H1 (cell line): ENCODE data around the gene CDK5RAP3. TPM values are rescaled to one million over a fixed set of nuclear protein-coding genes. Genes with fewer than 3 reads are reported as not detected.
"Not testable (repeated sequence)": the region's sequence is repeated elsewhere in the genome, so short reads cannot be mapped to it uniquely, and the experiment has no call there.

Source experiments
- CTCF ChIA-PET: fragments of 300-600 bp; sonication (Branson Sonifier 250); formaldehyde crosslinking; loops from one replicate; lab custom pipeline; 2021; ENCODE audit not compliant: partially characterized antibody; lab: Charles Lee
- POLR2A ChIA-PET: fragments of 300-600 bp; sonication (Branson Sonifier 250); formaldehyde crosslinking; loops from one replicate; lab custom pipeline; 2021; ENCODE audit warnings: inconsistent platforms; ENCODE audit not compliant: partially characterized antibody; lab: Charles Lee
- DNase-seq, 2 experiments: peaks; one replicate each; pipeline versions ENCODE4 v3.0.0 to v3.0.0-alpha.2; 2010 to 2022; ENCODE audit warnings: low spot score in 2 of 2, low read depth in 1 of 2, mixed read lengths in 1 of 2
- FAIRE-seq: peaks from 2 replicates; lab custom pipeline; 2011; peaks lifted over from hg19 to GRCh38; lab: Jason Lieb, UNC
- H2AFZ ChIP-seq: 2 replicates; pipeline ENCODE4 v1.8.1; 2012; ENCODE audit warnings: low read length, inconsistent platforms
- H2AK5ac ChIP-seq: 2 replicates; pipeline ENCODE4 v1.6.1; 2013; ENCODE audit warnings: low read depth, low read length
- H2BK120ac ChIP-seq: replicated peaks from 2 replicates; pipeline ENCODE3; 2013; ENCODE audit warnings: low read depth, low read length, inconsistent platforms
- H2BK12ac ChIP-seq: 2 replicates; pipeline ENCODE4 v1.6.1; 2013; ENCODE audit warnings: low read depth, low read length
- H2BK15ac ChIP-seq: 2 replicates; pipeline ENCODE4 v1.6.1; 2013; ENCODE audit warnings: low read length
- H2BK20ac ChIP-seq: 2 replicates; pipeline ENCODE4 v1.6.1; 2013; ENCODE audit warnings: low read length
- H2BK5ac ChIP-seq: 2 replicates; pipeline ENCODE4 v1.6.1; 2013; ENCODE audit warnings: low read depth, low read length
- H3K14ac ChIP-seq: 2 replicates; pipeline ENCODE4 v1.6.1; 2013; ENCODE audit warnings: inconsistent platforms; ENCODE audit not compliant: insufficient read length
- H3K18ac ChIP-seq: 2 replicates; pipeline ENCODE4 v1.6.1; 2013; ENCODE audit warnings: low read length; ENCODE audit errors: extremely low read depth
- H3K23ac ChIP-seq: 2 replicates; pipeline ENCODE4 v1.6.1; 2013; ENCODE audit warnings: inconsistent platforms; ENCODE audit not compliant: insufficient read length
- H3K23me2 ChIP-seq: 2 replicates; pipeline ENCODE4 v1.6.1; 2013; ENCODE audit warnings: low read depth, low read length
- H3K27ac ChIP-seq: 2 replicates; pipeline ENCODE4 v1.6.1; 2011; ENCODE audit warnings: low read depth, low read length, inconsistent platforms
- H3K27me3 ChIP-seq, 4 experiments: replicated peaks in 1 of 4; 1 replicate in 1 of 4; 2 replicates in 3 of 4; pipeline versions ENCODE4 v1.6.1 to v1.8.1; 2011 to 2013; ENCODE audit warnings: low read length in 3 of 4, mild to moderate bottlenecking in 3 of 4, inconsistent platforms in 2 of 4, mixed read lengths in 2 of 4, moderate library complexity in 1 of 4; ENCODE audit not compliant: control insufficient read depth in 3 of 4, insufficient read depth in 3 of 4; ENCODE audit errors: extremely low read depth in 1 of 4
- H3K36me3 ChIP-seq, 4 experiments: 2 replicates each; pipeline versions ENCODE4 v1.6.1 to v1.8.1; 2011 to 2013; ENCODE audit warnings: mild to moderate bottlenecking in 4 of 4, low read length in 3 of 4, moderate library complexity in 2 of 4, control low read depth in 1 of 4, inconsistent platforms in 1 of 4; ENCODE audit not compliant: insufficient read depth in 4 of 4, control insufficient read depth in 2 of 4
- H3K4ac ChIP-seq: replicated peaks from 2 replicates; pipeline ENCODE3; 2013; ENCODE audit warnings: low read length, low read depth, mixed read lengths, inconsistent platforms; ENCODE audit not compliant: insufficient read length
- H3K4me1 ChIP-seq, 4 experiments: replicated peaks in 1 of 4; 1 replicate in 1 of 4; 2 replicates in 3 of 4; pipeline versions ENCODE4 v1.6.1 to v1.8.1; 2011 to 2013; ENCODE audit warnings: low read length in 3 of 4, inconsistent platforms in 2 of 4, mixed read lengths in 1 of 4; ENCODE audit not compliant: insufficient read depth in 4 of 4, control insufficient read depth in 3 of 4
- H3K4me2 ChIP-seq, 2 experiments: 2 replicates each; pipeline versions ENCODE4 v1.6.1 to v1.8.1; 2011 to 2013; ENCODE audit warnings: low read depth in 2 of 2, low read length in 2 of 2, control low read depth in 1 of 2, inconsistent platforms in 1 of 2, mild to moderate bottlenecking in 1 of 2; ENCODE audit not compliant: insufficient read depth in 1 of 2
- H3K4me3 ChIP-seq, 4 experiments: fragments of 200-600, 300-600 bp in 1 of 4; sonication (generic), shearing (Covaris generic), sonication (Bioruptor Twin) in 1 of 4; 2 replicates each; pipeline versions ENCODE4 v1.5.1 to v1.8.1; 2011 to 2016; ENCODE audit warnings: low read length in 4 of 4, low read depth in 3 of 4, control low read depth in 2 of 4, inconsistent platforms in 2 of 4, mild to moderate bottlenecking in 2 of 4, mixed read lengths in 1 of 4, moderate library complexity in 1 of 4; ENCODE audit not compliant: insufficient read depth in 2 of 4; ENCODE audit errors: extremely low read depth in 1 of 4
- H3K56ac ChIP-seq: replicated peaks from 2 replicates; pipeline ENCODE3; 2013; ENCODE audit warnings: low read depth, mild to moderate bottlenecking, mixed read lengths, low read length, inconsistent platforms; ENCODE audit not compliant: insufficient read length
- H3K79me1 ChIP-seq: 2 replicates; pipeline ENCODE4 v1.6.1; 2013; ENCODE audit warnings: low read depth, low read length, control low read depth
- H3K79me2 ChIP-seq, 2 experiments: 2 replicates each; pipeline versions ENCODE4 v1.6.1 to v1.8.1; 2012 to 2013; ENCODE audit warnings: low read length in 2 of 2, mild to moderate bottlenecking in 2 of 2, inconsistent platforms in 1 of 2; ENCODE audit not compliant: insufficient read depth in 2 of 2, control insufficient read depth in 1 of 2
- H3K9ac ChIP-seq, 4 experiments: replicated peaks in 1 of 4; 1 replicate in 1 of 4; 2 replicates in 3 of 4; pipeline versions ENCODE4 v1.6.1 to v1.8.1; 2011 to 2013; ENCODE audit warnings: low read depth in 3 of 4, low read length in 3 of 4, control low read depth in 2 of 4, mild to moderate bottlenecking in 2 of 4, moderate library complexity in 2 of 4, inconsistent platforms in 1 of 4; ENCODE audit errors: extremely low read depth in 1 of 4
- H3K9me3 ChIP-seq, 2 experiments: 2 replicates each; pipeline versions ENCODE4 v1.6.1 to v1.8.1; 2012 to 2013; ENCODE audit warnings: mild to moderate bottlenecking in 2 of 2, moderate library complexity in 2 of 2, control low read depth in 1 of 2, inconsistent platforms in 1 of 2, low read depth in 1 of 2, low read length in 1 of 2, mixed read lengths in 1 of 2; ENCODE audit not compliant: insufficient read depth in 2 of 2
- H4K20me1 ChIP-seq, 2 experiments: replicated peaks in 1 of 2; 2 replicates each; pipeline versions ENCODE3 to v1.8.1; 2011 to 2013; ENCODE audit warnings: inconsistent platforms in 2 of 2, low read length in 2 of 2, mild to moderate bottlenecking in 1 of 2; ENCODE audit not compliant: insufficient read depth in 2 of 2, control insufficient read depth in 1 of 2
- H4K5ac ChIP-seq: 2 replicates; pipeline ENCODE4 v1.6.1; 2013; ENCODE audit warnings: low read length, low read depth, mixed read lengths, inconsistent platforms; ENCODE audit not compliant: insufficient read length
- H4K8ac ChIP-seq: 2 replicates; pipeline ENCODE4 v1.8.0; 2013; ENCODE audit warnings: mild to moderate bottlenecking, moderate library complexity, low read length, inconsistent platforms; ENCODE audit not compliant: insufficient read depth; ENCODE audit errors: extremely low read depth
- H4K91ac ChIP-seq: replicated peaks from 2 replicates; pipeline ENCODE3; 2013; ENCODE audit warnings: low read length, mixed read lengths, inconsistent platforms; ENCODE audit not compliant: insufficient read length
- WGBS, 2 experiments: shearing (Covaris generic) in 1 of 2; methylation state at CpG; one replicate each; pipeline versions ENCODE4 v1.1.6 to v1.1.7; 2013 to 2015; ENCODE audit warnings: low lambda C conversion rate in 2 of 2, mixed read lengths in 2 of 2, inconsistent platforms in 1 of 2, low coverage in 1 of 2, missing lambda C conversion rate in 1 of 2; ENCODE audit not compliant: insufficient replicate concordance in 2 of 2, insufficient coverage in 1 of 2, insufficient read length in 1 of 2; ENCODE audit errors: extremely low coverage in 1 of 2, missing lambda C conversion rate in 1 of 2; 5-methylcytosine and 5-hydroxymethylcytosine counted together
- polyA plus RNA-seq, 7 experiments: library from polyadenylated mRNA; depleted of rRNA in 3 of 7; stranded (reverse) in 5 of 7; unstranded in 2 of 7; fragments of >200 nt in 5 of 7; fragments of 200-250 nt in 2 of 7; gene quantifications; 1 replicate in 5 of 7; 2 replicates in 1 of 7; 4 replicates in 1 of 7; pipeline versions ENCODE4 v1.2.1 to v1.2.3, GENCODE V29; 2011 to 2013; ENCODE audit warnings: missing spikeins in 2 of 7, mixed read lengths in 2 of 7
- total RNA-seq: library from RNA; stranded (reverse); fragmentation: NEBNext Ultra II Directional; extraction: Animal tissue kit (Norgen Biotek cat#: 25700); gene quantifications from 2 replicates; pipeline ENCODE4 v1.2.1, GENCODE V29; 2021

The CDK5RAP3 gene
- total and polyA plus RNA-seq, 2 of the 8 experiments (the other 6 are each of a cell fraction or from before 2014, with no cell fraction given): 88.2 to 93.2 TPM

GRCh38 chr17:48001657-48002056, 30.7 kb downstream of the CDK5RAP3 start:
- H3K56ac ChIP-seq, H4K20me1 ChIP-seq, H2BK20ac ChIP-seq, H2BK120ac ChIP-seq, H3K4ac ChIP-seq, H3K18ac ChIP-seq, H2AK5ac ChIP-seq, H3K36me3 ChIP-seq, DNase-seq, H3K27ac ChIP-seq, H3K4me2 ChIP-seq, H3K79me1 ChIP-seq, H3K9ac ChIP-seq, H3K79me2 ChIP-seq, FAIRE-seq, H2BK15ac ChIP-seq, H3K14ac ChIP-seq, H3K27me3 ChIP-seq, H4K8ac ChIP-seq, H2BK5ac ChIP-seq, H2AFZ ChIP-seq, H3K4me3 ChIP-seq, H3K9me3 ChIP-seq, H3K23me2 ChIP-seq, H3K23ac ChIP-seq: not testable (repeated sequence)
- Histone ChIP-seq H2BK12ac (peak overlapping the region; percentile 93; the same call in 1 of the 2 replicates), H3K4me1 (peaks cover 18 to 41% (median 28%) of the 10 kb centered on the region in 4 experiments), H4K5ac (peak overlapping the region; percentile 33), H4K91ac (peak overlapping the region; percentile 64)
- ChIA-PET POLR2A (interaction anchor here (1.3 to 4.1 kb wide), 3 partner anchors 8 to 46 kb away, joined by 3 to 19 read pairs (median 11); partner anchors contain the start of gene NFE2L1), CTCF (interaction anchor here (1.4 to 27.8 kb wide), 7 partner anchors 14 to 50 kb away, joined by 3 to 493 read pairs (median 19); partner anchors contain the start of genes CDK5RAP3, PNPO and PRR15L)
- 90% methylated on average over 5 of the region's 5 CpGs; no CpG with 5 or more reads in 1 of the 2 experiments for WGBS, 2 experiments
